H1 (cell line): ENCODE data around the gene ACTG1. TPM values are rescaled to one million over a fixed set of nuclear protein-coding genes. Genes with fewer than 3 reads are reported as not detected.
A peak's percentile ranks its signal among the peaks of the same experiment; 100 is the strongest.

Source experiments
- CTCF ChIA-PET: fragments of 300-600 bp; sonication (Branson Sonifier 250); formaldehyde crosslinking; loops from one replicate; lab custom pipeline; 2021; ENCODE audit not compliant: partially characterized antibody; lab: Charles Lee
- POLR2A ChIA-PET: fragments of 300-600 bp; sonication (Branson Sonifier 250); formaldehyde crosslinking; loops from one replicate; lab custom pipeline; 2021; ENCODE audit warnings: inconsistent platforms; ENCODE audit not compliant: partially characterized antibody; lab: Charles Lee
- DNase-seq, 2 experiments: peaks; one replicate each; pipeline versions ENCODE4 v3.0.0 to v3.0.0-alpha.2; 2010 to 2022; ENCODE audit warnings: low spot score in 2 of 2, low read depth in 1 of 2, mixed read lengths in 1 of 2
- FAIRE-seq: peaks from 2 replicates; lab custom pipeline; 2011; peaks lifted over from hg19 to GRCh38; lab: Jason Lieb, UNC
- H2AFZ ChIP-seq: 2 replicates; pipeline ENCODE4 v1.8.1; 2012; ENCODE audit warnings: low read length, inconsistent platforms
- H2AK5ac ChIP-seq: 2 replicates; pipeline ENCODE4 v1.6.1; 2013; ENCODE audit warnings: low read depth, low read length
- H2BK120ac ChIP-seq: replicated peaks from 2 replicates; pipeline ENCODE3; 2013; ENCODE audit warnings: low read depth, low read length, inconsistent platforms
- H2BK12ac ChIP-seq: 2 replicates; pipeline ENCODE4 v1.6.1; 2013; ENCODE audit warnings: low read depth, low read length
- H2BK15ac ChIP-seq: 2 replicates; pipeline ENCODE4 v1.6.1; 2013; ENCODE audit warnings: low read length
- H2BK20ac ChIP-seq: 2 replicates; pipeline ENCODE4 v1.6.1; 2013; ENCODE audit warnings: low read length
- H2BK5ac ChIP-seq: 2 replicates; pipeline ENCODE4 v1.6.1; 2013; ENCODE audit warnings: low read depth, low read length
- H3K14ac ChIP-seq: 2 replicates; pipeline ENCODE4 v1.6.1; 2013; ENCODE audit warnings: inconsistent platforms; ENCODE audit not compliant: insufficient read length
- H3K18ac ChIP-seq: 2 replicates; pipeline ENCODE4 v1.6.1; 2013; ENCODE audit warnings: low read length; ENCODE audit errors: extremely low read depth
- H3K23ac ChIP-seq: 2 replicates; pipeline ENCODE4 v1.6.1; 2013; ENCODE audit warnings: inconsistent platforms; ENCODE audit not compliant: insufficient read length
- H3K23me2 ChIP-seq: 2 replicates; pipeline ENCODE4 v1.6.1; 2013; ENCODE audit warnings: low read depth, low read length
- H3K27ac ChIP-seq: 2 replicates; pipeline ENCODE4 v1.6.1; 2011; ENCODE audit warnings: low read depth, low read length, inconsistent platforms
- H3K27me3 ChIP-seq, 4 experiments: replicated peaks in 1 of 4; 1 replicate in 1 of 4; 2 replicates in 3 of 4; pipeline versions ENCODE4 v1.6.1 to v1.8.1; 2011 to 2013; ENCODE audit warnings: low read length in 3 of 4, mild to moderate bottlenecking in 3 of 4, inconsistent platforms in 2 of 4, mixed read lengths in 2 of 4, moderate library complexity in 1 of 4; ENCODE audit not compliant: control insufficient read depth in 3 of 4, insufficient read depth in 3 of 4; ENCODE audit errors: extremely low read depth in 1 of 4
- H3K36me3 ChIP-seq, 4 experiments: 2 replicates each; pipeline versions ENCODE4 v1.6.1 to v1.8.1; 2011 to 2013; ENCODE audit warnings: mild to moderate bottlenecking in 4 of 4, low read length in 3 of 4, moderate library complexity in 2 of 4, control low read depth in 1 of 4, inconsistent platforms in 1 of 4; ENCODE audit not compliant: insufficient read depth in 4 of 4, control insufficient read depth in 2 of 4
- H3K4ac ChIP-seq: replicated peaks from 2 replicates; pipeline ENCODE3; 2013; ENCODE audit warnings: low read length, low read depth, mixed read lengths, inconsistent platforms; ENCODE audit not compliant: insufficient read length
- H3K4me1 ChIP-seq, 4 experiments: replicated peaks in 1 of 4; 1 replicate in 1 of 4; 2 replicates in 3 of 4; pipeline versions ENCODE4 v1.6.1 to v1.8.1; 2011 to 2013; ENCODE audit warnings: low read length in 3 of 4, inconsistent platforms in 2 of 4, mixed read lengths in 1 of 4; ENCODE audit not compliant: insufficient read depth in 4 of 4, control insufficient read depth in 3 of 4
- H3K4me2 ChIP-seq, 2 experiments: 2 replicates each; pipeline versions ENCODE4 v1.6.1 to v1.8.1; 2011 to 2013; ENCODE audit warnings: low read depth in 2 of 2, low read length in 2 of 2, control low read depth in 1 of 2, inconsistent platforms in 1 of 2, mild to moderate bottlenecking in 1 of 2; ENCODE audit not compliant: insufficient read depth in 1 of 2
- H3K4me3 ChIP-seq, 4 experiments: fragments of 200-600, 300-600 bp in 1 of 4; sonication (generic), shearing (Covaris generic), sonication (Bioruptor Twin) in 1 of 4; 2 replicates each; pipeline versions ENCODE4 v1.5.1 to v1.8.1; 2011 to 2016; ENCODE audit warnings: low read length in 4 of 4, low read depth in 3 of 4, control low read depth in 2 of 4, inconsistent platforms in 2 of 4, mild to moderate bottlenecking in 2 of 4, mixed read lengths in 1 of 4, moderate library complexity in 1 of 4; ENCODE audit not compliant: insufficient read depth in 2 of 4; ENCODE audit errors: extremely low read depth in 1 of 4
- H3K56ac ChIP-seq: replicated peaks from 2 replicates; pipeline ENCODE3; 2013; ENCODE audit warnings: low read depth, mild to moderate bottlenecking, mixed read lengths, low read length, inconsistent platforms; ENCODE audit not compliant: insufficient read length
- H3K79me1 ChIP-seq: 2 replicates; pipeline ENCODE4 v1.6.1; 2013; ENCODE audit warnings: low read depth, low read length, control low read depth
- H3K79me2 ChIP-seq, 2 experiments: 2 replicates each; pipeline versions ENCODE4 v1.6.1 to v1.8.1; 2012 to 2013; ENCODE audit warnings: low read length in 2 of 2, mild to moderate bottlenecking in 2 of 2, inconsistent platforms in 1 of 2; ENCODE audit not compliant: insufficient read depth in 2 of 2, control insufficient read depth in 1 of 2
- H3K9ac ChIP-seq, 4 experiments: replicated peaks in 1 of 4; 1 replicate in 1 of 4; 2 replicates in 3 of 4; pipeline versions ENCODE4 v1.6.1 to v1.8.1; 2011 to 2013; ENCODE audit warnings: low read depth in 3 of 4, low read length in 3 of 4, control low read depth in 2 of 4, mild to moderate bottlenecking in 2 of 4, moderate library complexity in 2 of 4, inconsistent platforms in 1 of 4; ENCODE audit errors: extremely low read depth in 1 of 4
- H3K9me3 ChIP-seq, 2 experiments: 2 replicates each; pipeline versions ENCODE4 v1.6.1 to v1.8.1; 2012 to 2013; ENCODE audit warnings: mild to moderate bottlenecking in 2 of 2, moderate library complexity in 2 of 2, control low read depth in 1 of 2, inconsistent platforms in 1 of 2, low read depth in 1 of 2, low read length in 1 of 2, mixed read lengths in 1 of 2; ENCODE audit not compliant: insufficient read depth in 2 of 2
- H4K20me1 ChIP-seq, 2 experiments: replicated peaks in 1 of 2; 2 replicates each; pipeline versions ENCODE3 to v1.8.1; 2011 to 2013; ENCODE audit warnings: inconsistent platforms in 2 of 2, low read length in 2 of 2, mild to moderate bottlenecking in 1 of 2; ENCODE audit not compliant: insufficient read depth in 2 of 2, control insufficient read depth in 1 of 2
- H4K5ac ChIP-seq: 2 replicates; pipeline ENCODE4 v1.6.1; 2013; ENCODE audit warnings: low read length, low read depth, mixed read lengths, inconsistent platforms; ENCODE audit not compliant: insufficient read length
- H4K8ac ChIP-seq: 2 replicates; pipeline ENCODE4 v1.8.0; 2013; ENCODE audit warnings: mild to moderate bottlenecking, moderate library complexity, low read length, inconsistent platforms; ENCODE audit not compliant: insufficient read depth; ENCODE audit errors: extremely low read depth
- H4K91ac ChIP-seq: replicated peaks from 2 replicates; pipeline ENCODE3; 2013; ENCODE audit warnings: low read length, mixed read lengths, inconsistent platforms; ENCODE audit not compliant: insufficient read length
- BRCA1 ChIP-seq: IDR thresholded peaks from 2 replicates; pipeline ENCODE4 v1.6.1; 2012; ENCODE audit warnings: low read depth, low read length, improper control_type of control experiment
- EGR1 ChIP-seq: IDR thresholded peaks from 2 replicates; pipeline ENCODE4 v1.6.1; 2011; ENCODE audit warnings: low read depth, low read length, borderline replicate concordance
- KDM5A ChIP-seq: fragments of 200-600 bp; IDR thresholded peaks from 2 replicates; pipeline ENCODE4 v1.7.1; 2012; ENCODE audit warnings: mild to moderate bottlenecking, low read length, inconsistent platforms, mixed read lengths
- RXRA ChIP-seq: IDR thresholded peaks from 2 replicates; pipeline ENCODE4 v1.6.1; 2011; ENCODE audit warnings: low read depth, mild to moderate bottlenecking, low read length, moderate library complexity; ENCODE audit not compliant: insufficient read depth
- SIN3A ChIP-seq, 2 experiments: IDR thresholded peaks in 1 of 2; conservative IDR thresholded peaks in 1 of 2; 2 replicates each; pipeline ENCODE4 v1.6.1; 2011 to 2012; ENCODE audit warnings: low read length in 2 of 2, improper control_type of control experiment in 1 of 2, low read depth in 1 of 2, mild to moderate bottlenecking in 1 of 2
- TAF1 ChIP-seq: IDR thresholded peaks from 2 replicates; pipeline ENCODE4 v1.6.1; 2011; ENCODE audit warnings: mild to moderate bottlenecking, low read depth, low read length
- WGBS, 2 experiments: shearing (Covaris generic) in 1 of 2; methylation state at CpG; one replicate each; pipeline versions ENCODE4 v1.1.6 to v1.1.7; 2013 to 2015; ENCODE audit warnings: low lambda C conversion rate in 2 of 2, mixed read lengths in 2 of 2, inconsistent platforms in 1 of 2, low coverage in 1 of 2, missing lambda C conversion rate in 1 of 2; ENCODE audit not compliant: insufficient replicate concordance in 2 of 2, insufficient coverage in 1 of 2, insufficient read length in 1 of 2; ENCODE audit errors: extremely low coverage in 1 of 2, missing lambda C conversion rate in 1 of 2; 5-methylcytosine and 5-hydroxymethylcytosine counted together
- polyA plus RNA-seq, 7 experiments: library from polyadenylated mRNA; depleted of rRNA in 3 of 7; stranded (reverse) in 5 of 7; unstranded in 2 of 7; fragments of >200 nt in 5 of 7; fragments of 200-250 nt in 2 of 7; gene quantifications; 1 replicate in 5 of 7; 2 replicates in 1 of 7; 4 replicates in 1 of 7; pipeline versions ENCODE4 v1.2.1 to v1.2.3, GENCODE V29; 2011 to 2013; ENCODE audit warnings: missing spikeins in 2 of 7, mixed read lengths in 2 of 7
- total RNA-seq: library from RNA; stranded (reverse); fragmentation: NEBNext Ultra II Directional; extraction: Animal tissue kit (Norgen Biotek cat#: 25700); gene quantifications from 2 replicates; pipeline ENCODE4 v1.2.1, GENCODE V29; 2021

ACTG1 gene
- total and polyA plus RNA-seq, 2 of the 8 experiments (the other 6 are each of a cell fraction or from before 2014, with no cell fraction given): 3,535 to 5,010 TPM

- Histone ChIP-seq H2BK15ac (peak overlapping the region; percentile 97; the same call in 1 of the 2 replicates), H3K27me3 (peaks cover 0 to 9% (median 4%) of the 10 kb centered on the region in 4 experiments; a peak in 3 of 7 replicates)
- POLR2A ChIA-PET: interaction anchor here (0.9 to 35.8 kb wide), 7 partner anchors 8 to 246 kb away, joined by 3 to 1004 read pairs (median 5); partner anchors contain the start of genes ACTG1, FAAP100 and FSCN2
- TF ChIP-seq RXRA (no peak), EGR1 (no peak), TAF1 (no peak), BRCA1 (no peak), SIN3A (conservative IDR thresholded peaks at IDR 0.05 in 1 of 2, IDR thresholded peaks at IDR 0.05 in 1 of 2; ENCODE audit: low read depth in 1 of 2, low read length in 2 of 2) (no peak), KDM5A (no peak)
- TF ChIP-seq, all 59 proteins: peak for 0
- Histone ChIP-seq H2BK20ac (peak overlapping the region; percentile 86; the same call in 1 of the 2 replicates), H3K4ac (no peak overlapping the region), H4K8ac (no peak overlapping the region), H3K36me3 (no peaks in the 10 kb centered on the region), H3K4me2 (peak overlapping the region; percentile 45 to 50; a peak in 3 of 4 replicates), H4K20me1 (no peaks in the 10 kb centered on the region), H3K14ac (no peak overlapping the region), H3K9ac (no peak overlapping the region), H3K79me2 (no peaks in the 10 kb centered on the region), H3K79me1 (no peaks in the 10 kb centered on the region), H2AFZ (no peak overlapping the region), H3K27ac (no peak overlapping the region), H3K23me2 (peaks cover 2% of the 10 kb centered on the region; the same call in 1 of the 2 replicates), H2BK12ac (no peak overlapping the region; the same call in 1 of the 2 replicates), H3K18ac (0 out of 2 replicates have a peak overlapping the region, but pooled peaks have one; percentile 9), H3K4me1 (peaks cover 6 to 28% (median 22%) of the 10 kb centered on the region in 4 experiments), H4K91ac (peak overlapping the region; percentile 73), H3K9me3 (no peaks in the 10 kb centered on the region), H2AK5ac (0 out of 2 replicates have a peak overlapping the region, but pooled peaks have one; percentile 26), H3K4me3 (no peak overlapping the region; a peak in 1 of 8 replicates), H3K56ac (no peak overlapping the region), H4K5ac (no peak overlapping the region), H3K23ac (no peak overlapping the region), H2BK5ac (no peak overlapping the region), H2BK120ac (peak overlapping the region; percentile 78)
- FAIRE-seq (no peak), DNase-seq (no peak)
- WGBS, 2 experiments: 49% methylated on average over 4 of the region's 5 CpGs; no CpG with 5 or more reads in 1 of the 2 experiments
- CTCF ChIA-PET: interaction anchor here (1.2 to 2.3 kb wide), 4 partner anchors 7 to 237 kb away, joined by 4 to 8 read pairs (median 6); no protein-coding TSS in a partner anchor
Measured at GRCh38 chr17:81491761-81492160, 20.8 kb downstream of the ACTG1 start.
